Fibroblast of skin of abdomen (primary cell): ENCODE data around the gene CYTH1.
"Not testable (repeated sequence)": the region's sequence is repeated elsewhere in the genome, so short reads cannot be mapped to it uniquely, and the experiment has no call there.

Source experiments
- DNase-seq: peaks from one replicate; pipeline ENCODE4 v3.0.0-alpha.2; 2013

The CYTH1 gene

GRCh38 chr17:78787444-78787843 lies 5.4 kb upstream of the CYTH1 start:
- no peak for DNase-seq

DNA sequence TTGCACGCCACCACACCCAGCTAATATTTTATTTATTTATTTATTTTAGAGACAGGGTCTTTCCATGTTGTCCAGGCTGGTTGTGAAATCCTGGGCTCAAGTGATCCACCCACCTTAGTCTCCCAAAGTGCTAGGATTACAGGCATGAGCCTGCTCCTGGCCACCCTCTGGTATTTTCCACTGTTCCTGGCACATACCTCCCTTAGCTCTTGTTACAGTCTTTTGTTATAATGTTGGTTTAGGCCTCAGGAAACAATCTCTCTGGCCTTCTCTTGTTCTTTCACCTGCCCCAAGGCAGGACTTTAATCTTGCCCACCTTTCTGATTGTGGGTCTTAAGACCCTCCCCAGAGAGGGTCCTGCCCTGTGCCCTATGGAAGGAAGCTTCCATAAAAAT lies 3.6 kb upstream of the CYTH1 start:
- no peak for DNase-seq

DNA sequence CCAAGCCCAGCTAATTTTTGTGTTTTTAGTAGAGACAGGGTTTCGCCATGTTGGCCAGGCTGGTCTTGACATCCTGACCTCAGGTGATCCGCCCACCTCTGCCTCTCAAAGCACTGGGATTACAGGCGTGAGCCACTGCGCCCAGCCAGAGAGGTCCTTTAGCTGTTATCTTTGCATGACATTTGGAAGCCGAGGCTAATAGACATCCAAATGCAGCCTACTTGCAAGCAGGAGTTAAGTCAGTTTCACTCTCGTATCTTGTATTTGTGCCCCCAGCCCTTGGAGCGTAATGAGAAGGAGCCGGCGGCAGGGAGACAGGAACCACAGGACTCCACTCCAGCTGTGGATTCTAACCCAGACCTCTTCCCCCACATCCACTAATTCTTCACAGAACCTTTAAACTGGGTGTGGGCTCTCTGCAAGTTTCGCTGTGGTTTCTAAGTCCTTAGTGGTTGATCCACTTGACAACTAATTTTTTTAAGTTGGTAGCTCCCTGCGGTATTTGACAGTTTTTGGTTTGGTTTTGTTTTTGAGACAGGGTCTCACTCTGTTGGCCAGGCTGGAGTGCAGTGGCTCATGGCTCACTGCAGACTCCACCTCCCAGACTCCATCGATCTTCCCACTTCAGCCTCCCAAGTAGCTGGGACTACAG lies 3.1 kb upstream of the CYTH1 start:
- DNase-seq = no peak

GRCh38 chr17:78784352-78784751 lies 2.3 kb upstream of the CYTH1 start:
- DNase-seq = no peak

DNA sequence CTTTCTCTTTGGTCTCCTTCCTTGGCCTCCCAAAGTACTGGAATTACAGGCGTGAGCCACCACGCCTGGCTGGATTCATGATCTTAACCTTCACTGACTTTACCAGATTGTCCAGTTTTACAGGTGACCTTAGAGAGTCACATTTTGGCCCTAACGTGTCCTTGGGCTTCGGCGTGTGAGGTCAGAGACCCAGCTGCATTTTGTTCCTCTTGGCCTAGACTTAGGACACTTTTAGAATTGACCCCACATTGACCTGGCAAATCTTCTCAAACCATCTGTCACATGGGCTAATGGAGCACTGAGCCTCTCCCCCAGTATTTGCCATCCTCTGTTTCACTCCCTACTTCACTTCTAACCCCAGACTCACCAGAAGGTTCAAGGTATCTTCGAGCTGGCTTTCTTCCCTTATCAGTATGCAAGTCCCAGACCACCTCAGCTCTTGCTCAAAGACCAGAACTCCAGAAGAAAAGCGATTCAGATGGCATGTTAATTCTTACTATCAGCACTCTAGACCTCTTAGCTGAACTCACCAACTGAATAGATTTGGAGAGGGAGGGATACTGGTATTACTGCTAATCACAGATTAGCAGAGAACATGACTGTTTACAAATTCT lies 1.7 kb upstream of the CYTH1 start:
- no peak for DNase-seq

DNA sequence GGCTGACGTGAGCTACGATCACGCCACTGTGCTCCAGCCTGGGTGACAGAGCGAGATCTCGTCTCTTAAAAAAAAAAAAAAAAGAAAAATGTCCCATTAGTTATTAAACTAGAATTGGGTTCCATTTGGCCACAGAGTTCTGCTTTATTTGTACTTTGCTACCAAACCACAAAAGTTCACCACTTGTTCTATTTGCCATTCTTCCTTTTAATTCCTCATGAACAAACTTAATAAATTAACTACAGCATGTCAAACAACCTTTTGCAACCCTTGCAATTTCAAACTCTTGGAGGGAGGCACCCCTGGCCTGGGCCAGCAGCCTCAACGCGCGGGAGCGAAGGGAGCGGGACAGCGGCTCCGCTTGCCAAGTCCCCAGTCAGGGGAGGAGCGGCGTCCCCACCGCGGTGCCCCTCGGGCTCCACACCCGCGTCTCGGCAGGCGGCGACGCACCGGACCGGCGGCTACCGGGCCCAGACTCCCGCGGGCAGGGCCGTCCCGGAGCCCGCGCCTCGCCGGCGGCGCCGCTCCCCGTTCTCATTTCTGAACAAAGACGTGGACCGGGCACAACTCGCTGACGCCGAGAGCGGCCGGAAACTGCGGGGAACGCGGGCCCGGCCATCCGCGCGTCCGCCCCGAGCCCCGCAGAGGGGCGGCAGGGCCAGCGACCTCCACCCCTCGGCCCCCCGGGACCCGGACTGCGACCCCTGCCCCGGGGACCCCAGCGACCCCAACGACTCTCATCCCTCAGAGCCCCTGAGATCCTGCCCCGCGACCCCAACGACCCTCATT lies 775 bp downstream of the CYTH1 start:
- DNase-seq = peak; percentile 17

GRCh38 chr17:78780335-78780734 lies 1.7 kb downstream of the CYTH1 start:
- DNase-seq = no peak

DNA sequence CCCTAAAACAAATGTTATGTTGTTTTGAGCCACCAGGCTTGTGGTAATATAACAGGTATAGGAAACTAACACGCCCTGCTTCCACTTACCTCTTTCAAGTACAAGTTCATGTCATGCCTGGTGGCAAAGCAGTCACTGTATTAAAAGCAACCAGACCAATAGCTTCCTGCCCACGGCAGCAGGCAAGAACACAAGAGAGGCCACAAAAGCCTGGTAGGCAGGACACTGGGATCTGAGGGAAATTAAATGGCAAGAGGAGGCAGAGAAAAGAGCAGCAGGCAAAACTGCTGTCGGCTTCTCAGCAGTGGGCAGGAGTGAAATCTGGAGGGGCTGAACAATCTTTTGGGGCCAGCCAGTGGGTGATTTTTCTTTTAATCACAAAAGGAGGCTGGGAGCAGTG lies 2.2 kb downstream of the CYTH1 start:
- DNase-seq = no peak

DNA sequence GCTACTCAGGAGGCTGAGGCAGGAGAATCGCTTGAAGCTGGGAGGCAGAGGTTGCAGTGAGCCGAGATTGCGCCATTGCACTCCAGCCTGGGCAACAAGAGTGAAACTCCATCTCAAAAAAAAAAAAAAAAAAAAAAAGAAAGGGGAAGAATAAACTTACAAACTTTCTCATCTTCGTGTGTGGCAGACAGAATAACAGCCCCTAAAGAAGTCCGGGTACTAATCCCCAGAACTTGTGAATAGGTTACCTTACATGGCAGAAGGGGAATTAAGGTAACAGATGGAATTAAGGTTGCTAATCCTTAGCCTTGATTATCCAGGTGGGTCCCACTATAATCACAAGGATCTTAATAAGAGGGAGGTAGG lies 2.8 kb downstream of the CYTH1 start:
- DNase-seq = not testable (repeated sequence)

GRCh38 chr17:78777881-78778280 lies 4.2 kb downstream of the CYTH1 start:
- no peak for DNase-seq

- DNase-seq = no peak
Measured at GRCh38 chr17:78774956-78775571, 7.0 kb downstream of the CYTH1 start.

GRCh38 chr17:78774453-78774852 lies 7.6 kb downstream of the CYTH1 start:
- no peak for DNase-seq

GRCh38 chr17:78771758-78772382 lies 10.2 kb downstream of the CYTH1 start:
- DNase-seq = no peak

DNA sequence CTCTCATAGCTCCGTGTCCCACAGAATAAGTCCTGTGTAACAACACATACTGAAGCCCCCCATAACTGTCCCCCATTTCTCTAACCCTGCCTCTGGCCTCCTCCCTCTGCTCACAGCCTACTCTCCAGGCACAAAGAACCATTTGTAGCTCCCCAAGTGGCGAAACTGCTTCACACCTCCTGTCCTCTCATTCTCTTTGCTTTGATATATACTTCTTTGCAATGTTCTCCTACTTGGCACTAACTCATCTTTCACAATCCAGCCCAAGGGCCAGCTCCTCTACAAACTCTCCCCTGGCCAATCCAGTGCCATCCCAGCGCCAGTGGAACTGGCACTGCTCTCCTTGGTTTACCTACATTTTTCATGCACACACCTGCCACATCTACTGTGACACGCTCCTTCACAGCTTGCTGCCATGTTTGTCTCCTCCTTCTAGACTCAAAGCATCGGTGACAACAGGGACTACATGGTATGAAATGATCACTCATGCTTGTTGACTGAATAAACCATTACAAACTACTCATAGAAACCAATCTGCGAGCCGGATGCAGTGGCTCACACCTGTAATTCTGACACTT lies 12.8 kb downstream of the CYTH1 start:
- no peak for DNase-seq

DNA sequence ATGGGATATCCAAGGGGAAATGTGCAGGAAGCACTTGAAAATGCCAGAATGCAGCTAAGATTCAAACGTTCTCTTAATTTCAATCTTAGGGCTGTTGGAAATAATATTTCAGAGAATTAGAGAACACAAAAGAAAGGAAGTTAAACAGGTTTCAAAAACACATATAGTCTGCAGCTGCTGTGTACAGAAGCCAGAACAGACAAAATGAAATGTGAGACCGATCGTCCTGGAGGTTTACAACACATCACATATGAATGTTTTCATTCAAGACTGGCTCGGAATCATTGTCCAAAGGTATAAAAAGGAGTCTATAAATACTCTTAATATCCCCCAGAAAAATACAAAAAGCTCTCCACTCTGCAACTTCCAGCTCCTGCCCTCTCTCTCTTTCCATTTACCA lies 14.3 kb downstream of the CYTH1 start:
- no peak for DNase-seq

- no peak for DNase-seq
Measured at GRCh38 chr17:78766743-78767294, 15.3 kb downstream of the CYTH1 start.

DNA sequence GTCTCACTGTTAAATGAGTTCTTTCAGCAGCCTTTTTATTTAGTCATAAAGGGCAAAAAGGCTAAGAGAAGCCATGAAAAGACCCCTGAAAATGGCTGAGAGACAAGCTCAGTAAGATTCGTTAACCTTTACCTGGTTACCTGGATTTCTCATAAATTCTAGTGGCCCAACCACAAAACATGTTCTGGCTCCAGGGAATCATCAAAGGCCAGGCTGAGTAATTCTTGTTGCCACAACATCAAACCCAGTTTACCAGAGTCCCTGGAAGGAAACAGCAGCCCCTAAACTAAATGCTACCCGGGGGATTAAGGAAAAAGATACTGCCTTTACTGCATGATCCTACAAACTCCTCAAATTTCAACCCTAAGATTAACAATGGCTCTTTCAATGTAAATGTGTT lies 15.8 kb downstream of the CYTH1 start:
- DNase-seq = no peak

DNA sequence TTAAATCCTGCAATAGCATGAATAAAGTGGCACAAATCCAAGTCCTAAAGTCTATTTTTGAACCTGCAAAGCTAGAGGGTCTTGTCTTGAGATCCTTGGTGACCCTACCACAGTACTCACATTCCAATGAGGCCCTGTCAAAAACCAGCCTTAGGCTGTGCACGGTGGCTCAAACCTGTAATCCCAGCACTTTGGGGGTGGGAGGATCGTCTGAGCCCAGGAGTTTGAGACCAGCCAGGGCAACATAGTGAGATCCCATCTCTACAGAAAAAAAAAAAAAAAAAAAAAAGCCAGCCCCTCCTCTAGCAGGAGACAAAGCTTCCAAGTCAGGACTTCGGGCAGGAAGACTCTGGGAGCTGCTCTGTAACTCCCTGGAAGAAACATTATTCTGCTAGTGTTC lies 16.3 kb downstream of the CYTH1 start:
- no peak for DNase-seq

GRCh38 chr17:78764871-78765270 lies 17.2 kb downstream of the CYTH1 start:
- DNase-seq = no peak

- peak; percentile 86 for DNase-seq
Measured at GRCh38 chr17:78763561-78763960, 18.5 kb downstream of the CYTH1 start.

DNA sequence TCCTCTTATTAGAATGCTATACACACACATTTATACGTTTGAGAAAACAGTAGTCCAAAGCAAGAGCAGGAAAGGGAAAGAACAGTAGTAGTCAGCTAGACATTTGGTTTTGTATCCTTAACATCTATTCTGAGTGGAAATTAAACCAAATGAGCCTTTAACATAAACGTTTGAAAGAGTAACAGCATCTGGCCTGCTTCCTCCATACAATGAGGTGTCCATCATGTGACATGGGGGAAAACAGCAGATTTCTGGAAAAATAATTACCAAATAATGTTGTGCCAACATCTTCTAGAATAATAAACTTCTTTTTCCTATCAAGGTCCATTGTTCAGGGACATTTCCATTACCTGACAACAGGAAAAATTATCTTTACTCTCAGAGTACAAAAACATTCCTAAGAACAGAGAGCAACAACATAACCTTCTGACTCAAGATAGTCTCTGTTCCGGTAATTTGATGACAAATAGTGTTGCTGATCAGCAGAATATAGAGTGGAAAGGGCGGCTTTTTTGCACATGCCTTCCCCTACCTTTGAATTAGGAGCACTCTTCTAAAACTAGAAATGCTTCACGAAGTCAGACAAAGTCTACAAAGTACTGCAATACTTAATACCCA lies 20.2 kb downstream of the CYTH1 start:
- no peak for DNase-seq

DNA sequence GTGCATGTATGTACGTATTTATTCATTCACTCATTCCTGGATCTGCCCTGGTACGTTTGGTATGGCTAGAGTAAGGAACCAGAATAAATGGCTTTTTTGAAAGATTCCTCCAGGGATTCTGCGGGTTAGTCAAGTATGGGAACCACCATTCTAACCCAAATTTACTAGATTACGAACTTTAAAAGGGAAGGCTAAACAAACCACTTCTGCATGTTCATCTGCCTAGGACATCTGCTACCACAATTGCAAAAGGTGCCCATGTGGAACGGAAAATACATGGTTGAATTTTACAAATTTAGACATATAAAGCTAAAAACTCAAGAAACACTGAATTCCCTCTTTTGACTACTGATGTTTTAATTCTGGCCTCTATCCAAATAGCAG lies 22.1 kb downstream of the CYTH1 start:
- DNase-seq = no peak
